ENCODE results near the gene ZNF280B. TPM values are rescaled to one million over a fixed set of nuclear protein-coding genes. Genes with fewer than 3 reads are reported as not detected.

The ZNF280B gene
- total and polyA plus RNA-seq, 9 of the 15 experiments (the other 6 are each of a cell fraction or from before 2014, with no cell fraction given) = 7.7 to 29.9 (median 20.0) TPM

- TF ChIP-seq ZBTB43 (CRISPR knock-in tag; IDR thresholded peaks at IDR 0.05) (peak; percentile 72; the same call in 1 of the 2 replicates), ZNF586 (CRISPR knock-in tag; conservative IDR thresholded peaks at IDR 0.05) (0 out of 2 replicates have a peak, but pooled peaks have one; percentile 55), TFE3 (CRISPR knock-in tag; IDR thresholded peaks at IDR 0.05) (0 out of 2 replicates have a peak, but pooled peaks have one; percentile 17), PPARD (CRISPR knock-in tag; IDR thresholded peaks at IDR 0.05) (peak; percentile 62; the same call in 1 of the 2 replicates)
Observed at GRCh38 chr22:22468794-22469469, 39.6 kb downstream of the ZNF280B start (continued).

- 0% methylated on average over 1 of the region's 1 CpG for WGBS (ENCODE audit: insufficient coverage, low coverage, missing lambda C conversion rate)
- Histone ChIP-seq H3K27ac (ENCODE audit: extremely low read depth, low read depth, low read length) (no peak overlapping the region), H2AFZ (ENCODE audit: low read depth, low read length) (no peak overlapping the region), H4K20me1 (replicated peaks; ENCODE audit: control insufficient read depth, insufficient read depth, low read length) (peaks cover 5% of the 10 kb centered on the region; the same call in 1 of the 2 replicates), H3K9ac (ENCODE audit: insufficient read depth in 1 of 2, low read depth in 2 of 2, low read length in 2 of 2) (no peak overlapping the region), H3K27me3 (ENCODE audit: control insufficient read depth in 2 of 2, insufficient read depth in 2 of 2, low read length in 2 of 2) (peaks cover 17 to 18% of the 10 kb centered on the region in 2 experiments; a peak in 4 of 5 replicates), H3K4me3 (no peak overlapping the region), H3K9me1 (ENCODE audit: control insufficient read depth, insufficient read depth, low read length) (no peaks in the 10 kb centered on the region), H3K4me1 (replicated peaks in 1 of 2; ENCODE audit: control insufficient read depth in 2 of 2, insufficient read depth in 2 of 2, low read length in 2 of 2) (peaks cover 0 to 2% of the 10 kb centered on the region in 2 experiments; a peak in 1 of 5 replicates), H3K79me2 (ENCODE audit: control insufficient read depth, insufficient read depth, low read length) (no peaks in the 10 kb centered on the region), H3K9me3 (replicated peaks; ENCODE audit: control insufficient read depth, insufficient read depth, low read depth, low read length) (peaks cover 14% of the 10 kb centered on the region), H3K36me3 (ENCODE audit: control insufficient read depth, insufficient read depth, low read length) (no peaks in the 10 kb centered on the region), H3K4me2 (ENCODE audit: insufficient read depth, low read length) (no peak overlapping the region)
- ATAC-seq (no peak), FAIRE-seq (no peak), DNase-seq (ENCODE audit: extremely low read depth in 1 of 4, low spot score in 3 of 4) (no peak)
- intact Hi-C loops (cut with micrococcal nuclease) (loop anchor here (10.0 kb wide), 1 partner anchor 658 kb away; no protein-coding TSS in a partner anchor), in situ Hi-C loops (cut with MboI) (loop anchor here (10.0 kb wide), 2 partner anchors 418 to 1788 kb away; partner anchors contain the start of gene IGLL5)
- CTCF ChIA-PET (ENCODE audit: low intra/inter-chr PET ratio) = interaction anchor here (0.8 to 4.6 kb wide), 3 partner anchors 9 to 488 kb away, joined by 3 to 35 read pairs (median 16); partner anchors contain the start of gene PRAME
- no peak for TF ChIP-seq CEBPG (CRISPR knock-in tag; IDR thresholded peaks at IDR 0.05)
- TF ChIP-seq CEBPG (tag; conservative IDR thresholded peaks at IDR 0.05 in 1 of 2, IDR thresholded peaks at IDR 0.05 in 1 of 2) = peak; percentile 51; a peak in 1 of 4 replicates
- no peak for TF ChIP-seq SRSF1 (IDR thresholded peaks at IDR 0.05; ENCODE audit: low read depth, low read length)
- BruUV-seq (replicated peaks) = no TSS peak
- POLR2A ChIA-PET = interaction anchor here (1.0 to 3.3 kb wide), 6 partner anchors 8 to 372 kb away, joined by 3 to 13 read pairs (median 6); partner anchors contain the start of gene ZNF280A
Observed at GRCh38 chr22:22467112-22467511, 41.4 kb downstream of the ZNF280B start.

All from K562 (cell line).